Caco-2 (cell line): ENCODE measurements around the gene BCO1. TPM values are rescaled to one million over a fixed set of nuclear protein-coding genes. Genes with fewer than 3 reads are reported as not detected.
A peak's percentile ranks its signal among the peaks of the same experiment; 100 is the strongest.

ENCODE experiments used
- Bru-seq: library from RNA; stranded (reverse); fragments of 400-500 nt; gene quantifications from one replicate; lab custom pipeline; 2021; lab: Mats Ljungman, UMichigan
- BruChase-seq, 2 experiments: library from RNA; stranded (reverse); fragments of 400-500 nt; gene quantifications; one replicate each; lab custom pipeline; 2021; lab: Mats Ljungman, UMichigan
- BruUV-seq: library from RNA; stranded (reverse); fragments of 400-500 nt; replicated peaks from 2 replicates; lab custom pipeline; 2021; lab: Mats Ljungman, UMichigan
- CTCF ChIA-PET: fragments of 300-600 bp; sonication (Branson Sonifier 250); formaldehyde crosslinking; loops from one replicate; lab custom pipeline; 2022; ENCODE audit warnings: antibody characterized with exemption; lab: Charles Lee
- POLR2A ChIA-PET: fragments of 300-600 bp; sonication (Branson Sonifier 250); formaldehyde crosslinking; loops from one replicate; lab custom pipeline; 2022; ENCODE audit warnings: antibody characterized with exemption; lab: Charles Lee
- DNase-seq, 2 experiments: peaks; one replicate each; pipeline versions ENCODE4 v3.0.0 to v3.0.0-alpha.2; 2020 to 2022
- H3K27me3 ChIP-seq: replicated peaks from 2 replicates; pipeline ENCODE4 v1.6.0; 2011; ENCODE audit warnings: low read length; ENCODE audit not compliant: control insufficient read depth, insufficient read depth
- H3K36me3 ChIP-seq: 2 replicates; pipeline ENCODE4 v1.5.1; 2011; ENCODE audit warnings: low read length; ENCODE audit not compliant: control insufficient read depth, insufficient read depth
- H3K4me1 ChIP-seq: fragments of 250-450 bp; sonication (Bioruptor Pico); 2 replicates; pipeline ENCODE4 v1.5.1; 2020; ENCODE audit warnings: mild to moderate bottlenecking
- H3K4me3 ChIP-seq: 2 replicates; pipeline ENCODE4 v1.5.1; 2011; ENCODE audit warnings: low read depth, mild to moderate bottlenecking, control low read depth, low read length
- H3K9me3 ChIP-seq: fragments of 250-450 bp; sonication (Bioruptor Pico); 2 replicates; pipeline ENCODE4 v1.5.1; 2020; ENCODE audit warnings: mild to moderate bottlenecking, moderate library complexity
- H3K27ac Mint-ChIP-seq: one replicate; pipeline ENCODE4 v1.8.0; 2022; ENCODE audit warnings: mixed read lengths; ENCODE audit not compliant: unreplicated experiment
- H3K27me3 Mint-ChIP-seq: one replicate; pipeline ENCODE4 v1.8.0; 2022; ENCODE audit warnings: mixed read lengths; ENCODE audit not compliant: insufficient read depth, unreplicated experiment
- H3K36me3 Mint-ChIP-seq: one replicate; pipeline ENCODE4 v1.8.0; 2022; ENCODE audit warnings: mild to moderate bottlenecking, mixed read lengths; ENCODE audit not compliant: insufficient read depth, unreplicated experiment
- H3K4me1 Mint-ChIP-seq: one replicate; pipeline ENCODE4 v1.8.0; 2022; ENCODE audit warnings: low read depth, mixed read lengths; ENCODE audit not compliant: unreplicated experiment
- H3K4me3 Mint-ChIP-seq: one replicate; pipeline ENCODE4 v1.8.0; 2022; ENCODE audit warnings: mild to moderate bottlenecking, moderate library complexity, mixed read lengths; ENCODE audit not compliant: unreplicated experiment
- H3K9me3 Mint-ChIP-seq: one replicate; pipeline ENCODE4 v1.8.0; 2022; ENCODE audit warnings: mixed read lengths; ENCODE audit not compliant: unreplicated experiment
- intact Hi-C: fragments of 100-400 bp; cut with micrococcal nuclease; formaldehyde crosslinking; loops from one replicate; pipeline ENCODE4 v1.10.0; 2022; ENCODE audit not compliant: unreplicated experiment
- long read RNA-seq: library from polyadenylated mRNA; stranded (forward); transcript quantifications from one replicate; pipeline ENCODE4 v2.0.0, GENCODE V29; 2022
- total RNA-seq: library from RNA; stranded (reverse); gene quantifications from 2 replicates; pipeline ENCODE4 v1.2.3, GENCODE V29; 2022
- TF ChIP-seq, protein P1 (sequence below), 2 experiments: fragments of 200-600 bp in 1 of 2; IDR thresholded peaks; 1 replicate in 1 of 2; 2 replicates in 1 of 2; pipeline versions ENCODE4 v1.5.1 to v1.8.0; 2011 to 2022; ENCODE audit warnings: antibody characterized with exemption in 1 of 2, control low read depth in 1 of 2, inconsistent platforms in 1 of 2, low read depth in 1 of 2, low read length in 1 of 2, mild to moderate bottlenecking in 1 of 2, moderate library complexity in 1 of 2; ENCODE audit not compliant: insufficient read depth in 1 of 2, severe bottlenecking in 1 of 2, unreplicated experiment in 1 of 2

BCO1 gene
- total RNA-seq (0.91 and 1.0 TPM in 2 replicates), Bru-seq, nascent RNA (percentile 27 among the genes with signal in this experiment), BruChase-seq, experiment 1, labeled RNA remaining after a 2-hour chase (percentile 29 among the genes with signal in this experiment), BruChase-seq, experiment 2, labeled RNA remaining after a 6-hour chase (percentile 25 among the genes with signal in this experiment)
- long read RNA-seq, partial matches to known transcripts = 2 of 2 reads
- long read RNA-seq, other reads (novel, unspliced or antisense) = 0 of 2 reads

- POLR2A ChIA-PET = interaction anchor here (0.6 to 2.0 kb wide), 5 partner anchors 18 to 162 kb away, joined by 3 to 8 read pairs (median 5); partner anchors contain the start of genes C16orf46 and GAN
Measured at GRCh38 chr16:81238296-81239011, at the start of gene BCO1. Gene BCO1 (plus strand): TSS chr16:81238689. CDS start chr16:81238909, 220 bp downstream.

GRCh38 chr16:81189100-81189664 is 49.3 kb upstream of the BCO1 start:
- POLR2A ChIA-PET = no interaction called here
- TF ChIP-seq, protein P1, sequence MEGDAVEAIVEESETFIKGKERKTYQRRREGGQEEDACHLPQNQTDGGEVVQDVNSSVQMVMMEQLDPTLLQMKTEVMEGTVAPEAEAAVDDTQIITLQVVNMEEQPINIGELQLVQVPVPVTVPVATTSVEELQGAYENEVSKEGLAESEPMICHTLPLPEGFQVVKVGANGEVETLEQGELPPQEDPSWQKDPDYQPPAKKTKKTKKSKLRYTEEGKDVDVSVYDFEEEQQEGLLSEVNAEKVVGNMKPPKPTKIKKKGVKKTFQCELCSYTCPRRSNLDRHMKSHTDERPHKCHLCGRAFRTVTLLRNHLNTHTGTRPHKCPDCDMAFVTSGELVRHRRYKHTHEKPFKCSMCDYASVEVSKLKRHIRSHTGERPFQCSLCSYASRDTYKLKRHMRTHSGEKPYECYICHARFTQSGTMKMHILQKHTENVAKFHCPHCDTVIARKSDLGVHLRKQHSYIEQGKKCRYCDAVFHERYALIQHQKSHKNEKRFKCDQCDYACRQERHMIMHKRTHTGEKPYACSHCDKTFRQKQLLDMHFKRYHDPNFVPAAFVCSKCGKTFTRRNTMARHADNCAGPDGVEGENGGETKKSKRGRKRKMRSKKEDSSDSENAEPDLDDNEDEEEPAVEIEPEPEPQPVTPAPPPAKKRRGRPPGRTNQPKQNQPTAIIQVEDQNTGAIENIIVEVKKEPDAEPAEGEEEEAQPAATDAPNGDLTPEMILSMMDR (IDR thresholded peaks at IDR 0.05; ENCODE audit: insufficient read depth in 1 of 2, low read depth in 1 of 2, low read length in 1 of 2, severe bottlenecking in 1 of 2, unreplicated experiment in 1 of 2) = no peak
- Histone ChIP-seq H3K4me3 (no peak overlapping the region), H3K4me1 (peaks cover 4% of the 10 kb centered on the region; the same call in 1 of the 2 replicates), H3K9me3 (no peaks in the 10 kb centered on the region), H3K27me3 (no peaks in the 10 kb centered on the region), H3K36me3 (no peaks in the 10 kb centered on the region)
- Mint-ChIP-seq H3K4me3 (no peak overlapping the region), H3K9me3 (no peaks in the 10 kb centered on the region), H3K4me1 (no peaks in the 10 kb centered on the region), H3K27me3 (no peaks in the 10 kb centered on the region), H3K27ac (no peak overlapping the region), H3K36me3 (no peaks in the 10 kb centered on the region)
- CTCF ChIA-PET = interaction anchor here (0.7 kb wide), 1 partner anchor 109 kb away, joined by 5 read pairs; no protein-coding TSS in a partner anchor
- intact Hi-C loops = no loop called here
- BruUV-seq = no TSS peak
- DNase-seq = no peak

More at GRCh38 chr16:81238296-81239011, at the start of gene BCO1:
- intact Hi-C loops = loop anchor here (2.0 kb wide), 1 partner anchor 76 kb away; the partner anchor contains the start of gene GAN
- peak in 1 of 2 experiments; percentile 40 for DNase-seq
- Histone ChIP-seq H3K27me3 (no peaks in the 10 kb centered on the region), H3K36me3 (no peaks in the 10 kb centered on the region), H3K4me3 (peak within 1 kb of the TSS; percentile 13), H3K4me1 (peaks cover 9% of the 10 kb centered on the region), H3K9me3 (no peaks in the 10 kb centered on the region)
- Mint-ChIP-seq H3K36me3 (no peaks in the 10 kb centered on the region), H3K4me3 (peak within 1 kb of the TSS; percentile 75), H3K4me1 (peaks cover 17% of the 10 kb centered on the region), H3K9me3 (no peaks in the 10 kb centered on the region), H3K27ac (peak within 1 kb of the TSS; percentile 77), H3K27me3 (no peaks in the 10 kb centered on the region)
- TF ChIP-seq, protein P1 (IDR thresholded peaks at IDR 0.05; ENCODE audit: insufficient read depth in 1 of 2, low read depth in 1 of 2, low read length in 1 of 2, severe bottlenecking in 1 of 2, unreplicated experiment in 1 of 2) = no peak
- no TSS peak for BruUV-seq
- CTCF ChIA-PET = interaction anchor here (0.6 to 0.7 kb wide), 7 partner anchors 12 to 676 kb away, joined by 3 to 9 read pairs (median 4); no protein-coding TSS in a partner anchor

DNA sequence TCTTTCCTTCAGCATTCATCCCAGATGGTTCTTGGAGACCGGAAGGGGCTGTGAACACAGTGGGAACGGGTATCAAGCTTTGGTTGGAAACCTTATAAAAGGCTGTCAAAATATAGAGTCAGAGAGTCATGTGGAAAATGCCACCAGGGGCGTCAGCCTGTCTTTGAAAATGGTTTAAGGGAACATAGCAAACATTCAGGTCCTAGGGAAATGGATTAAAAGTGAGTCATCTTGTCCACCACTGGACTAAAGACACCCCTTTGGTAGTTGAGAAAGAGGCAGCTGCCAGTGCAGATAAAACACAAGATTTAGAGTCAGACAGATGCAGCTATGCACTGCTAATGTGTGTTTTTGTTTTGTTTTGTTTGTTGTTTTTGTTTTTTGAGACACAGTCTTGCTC is 47.8 kb upstream of the BCO1 start:
- H3K27me3 Mint-ChIP-seq = no peaks in the 10 kb centered on the region
- no peaks in the 10 kb centered on the region for H3K36me3 ChIP-seq
- H3K4me1 Mint-ChIP-seq = no peaks in the 10 kb centered on the region
- H3K4me1 ChIP-seq = peaks cover 4% of the 10 kb centered on the region; the same call in 1 of the 2 replicates
- H3K9me3 Mint-ChIP-seq = no peaks in the 10 kb centered on the region
- no peak overlapping the region for H3K4me3 Mint-ChIP-seq
- H3K9me3 ChIP-seq = no peaks in the 10 kb centered on the region
- no TSS peak for BruUV-seq
- POLR2A ChIA-PET = no interaction called here
- intact Hi-C loops = loop anchor here (10.0 kb wide), 1 partner anchor 156 kb away; the partner anchor contains the start of gene ATMIN
- peak in 1 of 2 experiments; percentile 16 for DNase-seq
- no peak overlapping the region for H3K27ac Mint-ChIP-seq
- TF ChIP-seq, protein P1 (IDR thresholded peaks at IDR 0.05; ENCODE audit: insufficient read depth in 1 of 2, low read depth in 1 of 2, low read length in 1 of 2, severe bottlenecking in 1 of 2, unreplicated experiment in 1 of 2) = no peak
- H3K4me3 ChIP-seq = no peak overlapping the region
- no peaks in the 10 kb centered on the region for H3K36me3 Mint-ChIP-seq
- no peaks in the 10 kb centered on the region for H3K27me3 ChIP-seq
- CTCF ChIA-PET = no interaction called here
